ENCODE measurements around the gene KCNK17.
"Not testable (repeated sequence)": the region's sequence is repeated elsewhere in the genome, so short reads cannot be mapped to it uniquely, and the experiment has no call there.

KCNK17 gene

GRCh38 chr6:39301606-39302005, 12.6 kb downstream of the KCNK17 start:
- DNase-seq = no peak

DNA sequence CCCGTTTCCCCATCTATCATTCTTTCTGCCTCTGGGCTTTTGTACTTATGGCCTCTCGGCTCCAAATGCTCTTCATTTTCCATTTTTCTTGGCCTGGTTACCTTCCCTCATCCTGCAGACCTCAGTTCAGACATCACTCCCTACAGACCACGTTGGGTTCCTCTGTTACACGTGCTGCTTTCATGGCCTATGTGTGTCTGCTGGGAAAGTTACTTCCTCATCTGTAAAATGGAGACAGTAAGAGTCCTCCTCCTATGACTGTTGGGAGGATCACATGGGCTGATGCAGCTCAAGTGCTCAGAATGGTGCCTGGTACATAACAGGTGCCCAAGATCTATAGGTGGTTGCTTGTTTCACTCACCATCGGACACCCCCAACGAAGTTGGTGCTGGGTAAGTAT, 13.5 kb downstream of the KCNK17 start:
- no peak for DNase-seq

GRCh38 chr6:39298061-39298460, 16.2 kb downstream of the KCNK17 start:
- no peak for DNase-seq

DNA sequence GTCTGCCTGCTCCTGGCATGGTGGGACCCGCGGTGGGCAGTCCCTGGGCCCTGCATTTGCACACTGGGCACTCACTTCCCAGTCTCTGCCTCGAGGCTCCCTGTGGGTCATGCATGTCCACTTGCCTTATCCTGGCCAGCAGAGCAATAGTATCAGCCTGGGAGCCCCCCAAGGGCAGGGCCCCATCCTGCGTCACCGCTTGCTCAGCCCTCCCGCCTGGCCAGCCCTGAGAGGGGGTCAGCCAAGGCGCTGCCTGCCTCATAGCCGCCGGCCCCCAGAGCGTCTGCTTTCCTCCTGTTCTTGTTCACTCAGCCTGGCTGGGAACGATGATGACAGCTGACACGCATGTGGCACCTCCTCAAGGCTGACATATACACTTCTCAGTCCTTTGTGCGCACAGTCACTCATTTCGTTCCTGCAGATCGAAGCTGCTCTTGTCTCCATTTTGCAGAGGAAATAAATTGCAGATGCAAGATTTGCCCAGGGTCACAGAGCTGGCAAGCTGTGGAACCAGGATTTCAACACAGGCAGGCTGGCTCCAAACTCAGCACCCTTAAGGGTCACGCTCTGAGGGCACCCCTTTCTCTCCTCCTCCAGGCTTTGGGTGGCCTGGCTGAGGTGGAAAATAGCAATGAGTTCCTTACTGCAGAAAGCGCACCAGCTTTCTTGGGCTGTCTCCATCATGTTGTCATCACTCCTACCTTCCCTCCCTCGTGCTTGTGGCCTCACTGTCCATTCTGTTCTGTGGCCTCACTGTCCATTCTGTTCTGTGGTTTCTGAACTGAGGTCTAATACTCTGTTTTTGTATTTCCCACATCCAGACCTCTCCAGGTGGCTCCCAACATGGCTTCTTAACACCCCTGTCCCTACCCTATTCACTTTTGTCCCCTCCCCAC, 17.2 kb downstream of the KCNK17 start:
- no peak for DNase-seq

DNA sequence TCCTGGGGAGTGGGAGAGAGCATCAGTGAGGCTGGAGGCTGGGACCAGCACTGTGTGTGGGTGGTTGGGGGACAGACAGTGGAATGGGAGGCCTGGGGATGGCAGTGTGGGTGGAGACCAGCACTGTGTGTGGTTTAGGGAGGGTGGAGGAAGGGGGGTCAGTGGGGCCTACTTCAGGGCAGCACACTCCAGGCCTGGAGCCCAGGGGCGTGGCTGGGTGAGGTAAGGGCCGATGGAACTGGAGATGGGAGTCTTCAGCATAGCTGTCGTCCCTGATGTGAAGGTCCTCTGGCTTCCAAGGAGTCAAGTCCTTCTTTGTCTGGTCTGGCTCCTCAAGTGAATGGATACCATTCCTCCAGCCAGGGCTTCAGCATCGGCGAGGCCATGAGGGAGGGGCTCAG, 18.6 kb downstream of the KCNK17 start:
- DNase-seq = no peak

- DNase-seq = no peak
Observed at GRCh38 chr6:39294899-39295298, 19.3 kb downstream of the KCNK17 start.

GRCh38 chr6:39294133-39294532, 20.1 kb downstream of the KCNK17 start:
- no peak for DNase-seq

- no peak for DNase-seq
Observed at GRCh38 chr6:39292637-39293036, 21.6 kb downstream of the KCNK17 start.

GRCh38 chr6:39289490-39289889, 24.7 kb downstream of the KCNK17 start:
- DNase-seq = no peak

DNA sequence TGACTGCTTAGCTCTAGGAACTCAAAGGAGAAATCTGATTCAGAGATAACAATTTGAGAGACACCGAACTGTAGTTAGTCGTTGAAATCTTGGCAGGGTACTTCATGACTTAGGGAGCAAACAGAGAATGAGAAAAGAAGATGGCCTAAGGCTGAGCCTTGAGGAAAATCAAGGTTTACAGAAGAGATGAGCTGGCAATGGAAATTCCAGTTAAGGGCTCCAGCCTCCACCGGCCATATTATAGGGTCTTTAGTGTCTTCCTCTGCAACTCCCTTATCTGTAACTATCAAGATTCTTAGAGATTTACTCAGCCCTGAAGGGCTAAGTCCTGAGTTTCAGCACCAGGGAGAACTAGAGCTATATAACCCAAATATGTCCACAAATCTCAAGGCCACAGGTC, 26.6 kb downstream of the KCNK17 start:
- DNase-seq = no peak

GRCh38 chr6:39286596-39286995, 27.6 kb downstream of the KCNK17 start:
- DNase-seq = not testable (repeated sequence)

- no peak for DNase-seq
Observed at GRCh38 chr6:39282774-39283173, 31.4 kb downstream of the KCNK17 start.

GRCh38 chr6:39281312-39281980, 32.8 kb downstream of the KCNK17 start:
- no peak for DNase-seq

DNA sequence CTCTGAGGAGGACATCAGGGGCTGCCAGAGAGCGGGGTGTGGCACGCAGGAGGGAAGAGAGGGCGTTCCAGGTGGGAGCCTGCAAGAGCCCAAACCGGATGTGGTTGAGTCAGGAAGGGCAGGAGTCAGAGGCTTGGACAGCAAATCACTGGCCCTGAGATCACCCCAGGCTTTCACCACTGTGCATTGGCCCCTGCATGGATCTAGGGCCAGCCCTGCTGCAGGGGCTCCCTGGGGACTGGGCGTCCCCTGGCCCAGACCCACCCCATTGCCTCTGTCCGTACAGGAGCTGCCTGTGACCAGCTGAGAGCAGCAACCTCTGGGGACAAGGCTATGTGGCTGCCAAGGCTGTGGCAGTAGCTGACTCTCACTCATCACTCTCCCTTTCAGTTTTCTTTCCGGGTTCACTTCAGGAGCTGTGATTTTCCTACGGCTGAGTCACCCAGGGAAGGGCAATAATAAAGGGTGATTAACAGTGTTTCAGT, 33.9 kb downstream of the KCNK17 start:
- no peak for DNase-seq

- no peak for DNase-seq
Observed at GRCh38 chr6:39279539-39279938, 34.7 kb downstream of the KCNK17 start.

GRCh38 chr6:39276379-39276995, 37.7 kb downstream of the KCNK17 start:
- DNase-seq = no peak

GRCh38 chr6:39274903-39275302, 39.3 kb downstream of the KCNK17 start:
- no peak for DNase-seq

GRCh38 chr6:39274471-39274870, 39.7 kb downstream of the KCNK17 start:
- no peak for DNase-seq

DNA sequence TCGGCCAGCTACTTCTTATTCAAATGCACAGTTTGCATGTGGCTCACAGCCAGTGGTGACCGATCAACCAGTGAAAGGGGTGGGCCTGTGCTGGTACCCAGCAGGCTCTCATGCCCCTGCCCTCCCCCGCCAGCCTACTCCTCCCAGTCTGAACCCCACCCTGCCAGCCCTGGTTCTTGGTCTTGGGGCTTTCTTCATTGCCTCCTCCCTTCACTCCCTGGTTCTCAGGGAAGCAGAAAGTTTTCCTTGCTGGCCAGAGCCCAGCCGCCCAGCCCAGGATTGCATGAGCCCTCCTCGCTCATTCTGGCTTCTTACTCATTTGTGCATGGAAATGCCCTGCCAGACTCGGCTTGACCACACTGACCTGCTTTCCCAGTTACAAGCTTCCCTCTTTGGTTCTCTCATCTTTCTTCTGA, 40.8 kb downstream of the KCNK17 start:
- DNase-seq = no peak

GRCh38 chr6:39269961-39270360, 44.3 kb downstream of the KCNK17 start:
- DNase-seq = no peak

DNA sequence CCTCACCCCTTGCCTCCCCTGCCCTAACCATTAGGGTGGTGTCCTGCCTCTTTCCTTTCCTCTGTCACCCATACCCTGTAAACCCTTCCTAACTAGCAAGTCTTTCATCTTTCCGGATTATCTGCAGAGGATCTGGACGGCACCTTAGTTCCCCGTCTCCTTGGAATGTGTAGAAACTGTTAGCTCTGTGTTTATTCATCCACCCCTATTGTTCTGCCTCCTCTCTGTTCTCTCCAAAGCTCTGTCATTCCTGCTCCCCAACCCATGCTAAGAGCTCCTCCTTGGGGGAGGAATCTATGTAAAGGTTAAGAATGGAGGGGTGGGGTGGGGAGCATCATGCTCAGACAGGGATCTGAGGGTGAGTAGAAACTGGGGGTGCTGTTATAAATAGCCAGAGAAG, 45.5 kb downstream of the KCNK17 start:
- DNase-seq = no peak

DNA sequence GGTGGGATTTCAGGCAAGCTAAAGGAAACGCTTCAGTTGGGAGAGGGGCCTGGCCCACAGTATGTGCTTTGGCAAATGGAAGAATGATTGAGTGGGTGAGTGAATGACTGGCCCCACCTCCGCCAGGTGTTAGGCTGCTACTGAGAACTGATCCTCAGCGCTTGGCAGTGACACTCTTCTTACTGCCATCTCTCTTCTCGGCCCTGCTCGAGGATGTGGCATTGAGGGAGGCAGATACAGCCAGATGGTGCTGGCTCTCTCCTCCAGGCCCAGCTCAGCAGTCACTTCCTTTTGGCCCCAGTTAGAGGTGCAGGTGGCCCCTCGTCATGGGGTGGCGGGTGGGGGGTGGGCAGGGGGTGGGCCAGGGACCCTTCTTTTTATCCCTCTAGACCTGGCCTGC, 46.0 kb downstream of the KCNK17 start:
- no peak for DNase-seq

DNA sequence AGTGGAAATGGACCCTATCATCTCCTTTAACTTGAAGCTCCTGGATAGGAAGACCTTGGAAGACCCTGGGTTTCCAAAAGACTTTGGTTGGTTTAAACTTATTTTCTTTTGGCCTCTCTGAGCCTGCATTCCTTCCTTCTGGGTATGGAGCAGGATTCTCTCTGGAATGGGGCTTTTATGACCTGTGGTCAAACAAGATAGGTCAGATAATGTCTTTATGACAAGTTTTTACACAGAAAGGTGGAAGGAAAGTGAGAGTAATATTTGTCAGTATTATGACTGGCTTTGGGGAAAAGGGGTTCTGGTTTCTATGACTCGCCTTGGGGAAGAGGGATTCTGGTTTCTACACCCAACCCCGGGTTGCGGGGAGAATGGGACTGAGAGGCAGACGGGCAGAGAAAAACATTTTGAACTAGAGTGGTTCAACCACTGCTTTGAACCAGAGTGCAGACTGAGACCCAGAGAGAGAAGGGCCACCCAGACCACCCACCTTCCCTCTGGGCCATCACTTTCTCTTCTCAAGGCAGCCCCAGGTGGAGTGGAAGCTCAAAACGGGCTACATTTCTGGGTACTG, 47.4 kb downstream of the KCNK17 start:
- no peak for DNase-seq
